ENCODE results near the gene HAPLN3.
"Not testable (repeated sequence)": the region's sequence is repeated elsewhere in the genome, so short reads cannot be mapped to it uniquely, and the experiment has no call there.

Gene HAPLN3

GRCh38 chr15:88894819-88895767 is at the start of gene HAPLN3:
HAPLN3 (minus strand) TSS chr15:88895544; CDS start chr15:88887298, 8,246 bp downstream.
- DNase-seq (ENCODE audit: low spot score), result no peak

GRCh38 chr15:88940110-88940675 is 44.8 kb upstream of the HAPLN3 start:
- no peak for DNase-seq (ENCODE audit: low spot score)

DNA sequence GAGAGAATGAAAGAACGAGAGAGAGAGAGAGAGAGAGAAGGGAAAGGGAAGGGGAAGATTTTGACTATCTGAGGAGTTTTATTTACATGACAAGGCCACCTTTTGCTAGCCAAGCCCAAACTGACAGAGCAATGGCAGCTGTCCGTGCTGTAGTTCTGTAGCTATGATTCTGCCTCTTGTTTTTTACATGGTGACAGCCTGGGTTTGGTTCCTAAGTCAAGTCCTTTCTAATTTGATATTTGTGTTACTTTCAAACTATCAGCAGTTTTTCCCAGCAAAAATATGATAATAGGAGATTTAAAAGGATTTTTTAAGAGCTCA is 44.1 kb upstream of the HAPLN3 start:
- no peak for DNase-seq (ENCODE audit: low spot score)

GRCh38 chr15:88938802-88939485 is 43.6 kb upstream of the HAPLN3 start:
- no peak for DNase-seq (ENCODE audit: low spot score)

DNA sequence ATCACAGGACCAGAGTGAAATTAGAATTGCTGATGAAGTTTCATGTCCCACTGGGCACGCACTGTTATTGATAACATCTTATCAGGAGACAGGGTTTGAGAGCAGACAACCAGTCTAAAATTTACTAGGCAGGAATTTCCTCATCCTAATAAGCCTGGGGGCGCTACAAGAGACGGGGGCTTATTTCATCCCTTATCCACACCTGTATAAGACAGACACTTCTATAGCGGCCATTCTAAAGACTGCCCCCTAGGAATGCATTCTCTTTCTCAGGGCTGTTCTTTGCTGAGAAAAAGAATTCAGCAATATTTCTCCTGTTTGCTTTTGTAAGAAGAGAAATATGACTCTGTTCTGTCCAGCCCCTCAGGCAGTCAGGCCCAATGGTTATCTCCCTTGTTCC is 39.1 kb upstream of the HAPLN3 start:
- not testable (repeated sequence) for DNase-seq (ENCODE audit: low spot score)

DNA sequence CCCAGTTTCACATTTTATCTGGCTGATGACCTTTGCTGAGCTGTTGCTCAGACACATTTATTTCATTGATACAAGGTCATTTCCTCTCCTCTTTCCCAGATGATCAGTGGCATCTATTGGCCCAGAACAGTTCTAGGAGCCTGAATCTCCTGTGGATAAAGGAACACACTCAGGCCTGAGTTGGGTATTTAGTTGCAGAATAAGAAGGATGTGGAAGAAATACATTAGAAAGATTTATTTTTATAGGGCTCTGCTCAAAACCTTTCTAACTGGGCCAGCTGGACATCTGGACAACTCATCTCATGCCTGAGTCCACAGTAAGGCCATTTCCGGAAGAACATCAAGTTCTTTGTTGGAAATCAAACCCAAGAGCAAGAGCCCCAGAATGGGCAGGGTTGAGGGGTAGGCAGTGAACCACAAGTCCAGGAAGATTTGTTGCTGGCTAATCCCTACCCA is 37.6 kb upstream of the HAPLN3 start:
- DNase-seq (ENCODE audit: low spot score), result no peak

DNA sequence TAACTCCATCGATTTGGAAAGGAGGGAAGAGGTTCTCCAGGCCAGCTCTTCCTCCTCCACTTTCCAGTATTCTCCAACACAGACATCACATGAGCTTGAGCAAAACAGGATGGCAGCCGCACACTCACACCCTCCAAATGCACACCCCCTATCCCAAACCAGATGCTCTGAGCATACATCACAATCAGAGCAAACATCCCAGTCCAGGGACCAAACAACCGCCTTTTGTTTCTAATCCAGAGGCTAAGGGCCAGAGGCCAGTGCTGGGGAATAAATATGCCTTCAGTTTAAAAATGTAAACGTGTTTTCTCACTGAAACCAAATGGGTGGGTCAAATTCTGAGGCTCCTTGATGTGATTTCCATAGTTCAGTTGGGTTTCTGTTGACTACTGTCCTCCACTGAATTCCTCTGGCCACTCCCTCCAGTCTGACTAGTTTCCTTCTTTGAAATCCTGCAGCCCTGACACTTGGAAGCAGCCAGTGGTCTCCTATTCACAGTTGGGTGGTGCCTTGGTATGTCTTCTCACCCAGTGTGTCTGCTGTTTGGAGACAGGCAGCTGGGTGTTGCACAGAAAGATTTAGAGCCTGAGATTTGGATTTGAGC is 37.0 kb upstream of the HAPLN3 start:
- DNase-seq (ENCODE audit: low spot score), result no peak

DNA sequence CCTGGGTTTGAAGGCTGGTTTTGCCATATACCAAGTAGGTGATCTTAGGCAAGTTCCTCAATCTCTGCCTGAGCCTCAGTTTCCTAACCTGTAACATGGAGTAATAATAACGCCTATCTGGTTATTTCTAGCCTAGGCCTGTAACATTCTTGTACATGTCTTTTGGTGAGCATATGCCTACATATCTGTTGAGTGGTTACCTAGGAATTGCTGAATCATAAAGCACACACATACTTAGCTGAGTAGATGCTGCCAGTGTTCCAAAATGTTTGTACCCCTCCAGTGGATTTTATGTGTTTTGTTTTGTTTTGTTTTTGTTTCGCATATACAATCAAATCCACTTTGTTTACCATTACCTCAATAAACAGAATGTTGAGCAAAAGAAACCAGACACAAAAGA is 35.2 kb upstream of the HAPLN3 start:
- DNase-seq (ENCODE audit: low spot score), result no peak

DNA sequence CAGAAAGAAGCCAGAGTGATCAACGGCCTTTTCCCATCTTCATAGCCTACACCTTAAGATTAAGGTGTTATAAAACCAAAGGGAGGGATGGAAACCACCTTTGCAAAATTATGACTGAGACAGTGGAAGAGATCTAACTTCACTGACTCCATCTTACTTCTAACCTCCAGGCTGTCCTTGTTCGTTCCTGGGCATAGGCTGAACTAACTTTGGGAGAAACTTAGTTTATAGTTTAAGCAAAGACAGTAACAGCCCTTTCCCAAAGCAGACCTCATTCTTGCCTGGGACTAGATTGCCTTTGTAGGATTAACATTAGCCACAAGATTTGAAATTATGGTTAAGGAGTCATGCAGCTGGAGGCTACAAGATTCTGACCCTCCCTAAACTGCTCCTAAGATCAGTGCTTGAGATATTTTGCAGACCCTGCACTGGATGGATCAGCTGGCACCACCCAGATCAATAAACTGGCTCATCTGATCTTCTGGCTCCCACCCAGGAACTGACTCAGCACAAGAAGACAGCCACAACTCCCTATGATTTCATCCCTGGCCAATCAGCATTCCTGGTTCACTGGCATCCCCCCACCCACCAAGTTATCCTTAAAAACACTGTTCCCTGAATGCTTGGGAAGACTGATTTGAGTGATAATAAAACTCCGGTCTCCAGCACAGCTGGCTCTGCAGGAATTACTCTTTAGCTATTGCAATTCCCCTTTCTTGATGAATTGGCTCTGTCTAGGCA is 34.2 kb upstream of the HAPLN3 start:
- not testable (repeated sequence) for DNase-seq (ENCODE audit: low spot score)

- DNase-seq (ENCODE audit: low spot score), result not testable (repeated sequence)
These were observed 32.8 kb upstream of the HAPLN3 start for GRCh38 chr15:88928192-88928591.

DNA sequence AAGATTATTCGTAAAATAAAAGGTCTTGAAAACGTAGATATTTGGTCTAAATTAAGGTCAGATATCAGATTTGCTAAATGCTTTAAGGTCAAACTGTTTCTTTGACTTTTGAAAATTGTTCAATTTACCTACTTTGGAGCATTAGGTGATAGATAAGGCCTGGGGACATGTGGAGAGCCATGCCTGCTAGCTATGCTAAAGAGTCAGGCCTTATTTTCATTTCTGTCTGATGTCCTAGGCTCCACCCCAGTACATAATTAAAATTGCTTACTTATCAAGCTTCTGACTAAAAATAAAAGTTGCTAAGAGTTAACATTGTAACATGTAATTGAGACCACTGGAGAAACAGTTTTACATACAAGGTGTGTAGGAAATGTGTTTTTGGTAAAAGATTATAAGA is 30.3 kb upstream of the HAPLN3 start:
- not testable (repeated sequence) for DNase-seq (ENCODE audit: low spot score)

GRCh38 chr15:88920892-88921435 is 25.6 kb upstream of the HAPLN3 start:
- DNase-seq (ENCODE audit: low spot score), result not testable (repeated sequence)

GRCh38 chr15:88920186-88920891 is 25.0 kb upstream of the HAPLN3 start:
- no peak for DNase-seq (ENCODE audit: low spot score)

DNA sequence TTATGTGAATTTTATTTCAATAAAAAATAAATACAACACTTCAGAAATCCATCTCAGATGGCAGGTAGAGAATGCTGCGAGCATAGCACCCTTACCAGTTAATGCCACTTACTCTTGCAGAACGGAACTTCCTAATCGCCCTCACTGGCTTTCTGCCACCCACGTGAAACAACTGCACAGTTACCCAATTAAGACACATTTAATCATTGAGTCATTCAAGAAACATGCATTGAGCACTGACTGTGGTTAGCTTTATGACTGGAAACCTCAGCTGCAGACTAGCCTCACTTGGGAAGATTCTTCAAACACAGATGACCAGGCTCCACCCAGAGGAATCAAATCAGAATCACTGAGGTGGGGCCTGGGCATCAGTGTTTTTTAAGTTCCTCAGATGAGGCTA is 23.4 kb upstream of the HAPLN3 start:
- no peak for DNase-seq (ENCODE audit: low spot score)

GRCh38 chr15:88917760-88918159 is 22.4 kb upstream of the HAPLN3 start:
- DNase-seq (ENCODE audit: low spot score), result no peak

DNA sequence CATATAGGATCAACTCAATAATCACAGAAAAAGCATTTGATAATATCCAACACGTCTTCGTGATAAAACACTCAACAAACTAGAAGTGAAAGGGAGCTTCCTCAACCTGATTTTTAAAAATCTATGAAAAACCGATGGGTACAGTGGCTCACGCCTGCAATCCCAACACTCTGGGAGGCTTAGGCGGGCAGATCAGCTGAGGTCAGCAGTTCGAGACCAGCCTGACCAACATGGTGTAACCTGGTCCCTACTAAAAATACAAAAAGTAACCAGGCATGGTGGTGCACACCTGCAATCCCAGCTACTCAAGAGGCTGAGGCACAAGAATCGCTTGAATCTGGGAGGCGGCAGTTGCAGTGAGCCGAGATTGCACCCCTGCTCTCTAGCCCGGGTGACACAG is 20.0 kb upstream of the HAPLN3 start:
- no peak for DNase-seq (ENCODE audit: low spot score)

GRCh38 chr15:88913850-88914169 is 18.5 kb upstream of the HAPLN3 start:
- DNase-seq (ENCODE audit: low spot score), result no peak

- DNase-seq (ENCODE audit: low spot score), result peak; percentile 86
These were observed 17.9 kb upstream of the HAPLN3 start, which contains the start of gene MFGE8 for GRCh38 chr15:88913017-88913849. MFGE8 (minus strand) TSS chr15:88913379; CDS start chr15:88913319, 60 bp downstream.

DNA sequence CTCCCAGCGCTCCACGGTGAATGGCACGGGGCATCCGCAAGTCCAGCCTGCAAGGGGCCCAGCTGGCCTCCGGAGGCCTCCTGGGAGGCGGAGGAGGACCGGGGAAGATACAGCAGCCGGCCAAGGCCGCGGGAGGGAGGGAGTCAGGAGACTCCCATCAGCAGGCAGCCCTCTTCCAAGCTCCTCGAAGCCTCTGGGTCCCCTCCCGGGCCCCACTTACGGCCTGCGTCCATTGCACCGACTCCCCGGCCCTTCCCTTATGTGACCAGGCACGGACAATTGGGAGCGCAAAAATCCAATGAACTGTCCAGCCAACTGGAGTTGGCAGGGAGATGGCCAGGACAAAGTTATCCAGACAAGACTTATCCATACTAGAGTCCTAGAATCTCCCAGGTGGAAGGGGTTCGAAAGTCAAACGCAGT is 17.2 kb upstream of the HAPLN3 start:
- no peak for DNase-seq (ENCODE audit: low spot score)

DNA sequence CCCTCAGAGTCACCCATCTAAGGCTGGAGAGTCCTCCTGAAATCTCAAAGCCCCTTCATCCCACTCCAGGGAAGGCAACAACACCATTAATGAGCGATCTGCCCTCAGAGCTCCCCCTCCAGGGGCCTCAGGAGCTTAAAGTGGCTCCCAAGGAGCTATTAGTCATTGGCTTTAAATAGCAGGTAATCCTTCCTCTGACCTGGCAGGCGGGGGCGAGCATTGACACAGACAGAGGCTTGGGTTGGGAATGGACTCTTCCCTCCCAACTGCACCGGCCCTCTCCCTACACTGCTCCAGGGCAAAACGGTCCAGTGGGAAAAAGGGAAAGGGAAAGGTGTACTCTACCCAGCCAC is 16.4 kb upstream of the HAPLN3 start:
- DNase-seq (ENCODE audit: low spot score), result no peak

Data from NAMALWA (cell line).